22Rv1 (cell line): ENCODE results near the gene HOXA4.

Source experiments
- ZFX ChIP-seq: fragments of 450-650 bp; IDR thresholded peaks from 2 replicates; pipeline ENCODE4 v1.6.1; 2017; ENCODE audit warnings: antibody characterized with exemption, borderline replicate concordance
- TF ChIP-seq, protein P1 (sequence below): fragments of 450-650 bp; IDR thresholded peaks from 2 replicates; pipeline ENCODE4 v1.5.1; 2017; ENCODE audit warnings: mild to moderate bottlenecking

DNA sequence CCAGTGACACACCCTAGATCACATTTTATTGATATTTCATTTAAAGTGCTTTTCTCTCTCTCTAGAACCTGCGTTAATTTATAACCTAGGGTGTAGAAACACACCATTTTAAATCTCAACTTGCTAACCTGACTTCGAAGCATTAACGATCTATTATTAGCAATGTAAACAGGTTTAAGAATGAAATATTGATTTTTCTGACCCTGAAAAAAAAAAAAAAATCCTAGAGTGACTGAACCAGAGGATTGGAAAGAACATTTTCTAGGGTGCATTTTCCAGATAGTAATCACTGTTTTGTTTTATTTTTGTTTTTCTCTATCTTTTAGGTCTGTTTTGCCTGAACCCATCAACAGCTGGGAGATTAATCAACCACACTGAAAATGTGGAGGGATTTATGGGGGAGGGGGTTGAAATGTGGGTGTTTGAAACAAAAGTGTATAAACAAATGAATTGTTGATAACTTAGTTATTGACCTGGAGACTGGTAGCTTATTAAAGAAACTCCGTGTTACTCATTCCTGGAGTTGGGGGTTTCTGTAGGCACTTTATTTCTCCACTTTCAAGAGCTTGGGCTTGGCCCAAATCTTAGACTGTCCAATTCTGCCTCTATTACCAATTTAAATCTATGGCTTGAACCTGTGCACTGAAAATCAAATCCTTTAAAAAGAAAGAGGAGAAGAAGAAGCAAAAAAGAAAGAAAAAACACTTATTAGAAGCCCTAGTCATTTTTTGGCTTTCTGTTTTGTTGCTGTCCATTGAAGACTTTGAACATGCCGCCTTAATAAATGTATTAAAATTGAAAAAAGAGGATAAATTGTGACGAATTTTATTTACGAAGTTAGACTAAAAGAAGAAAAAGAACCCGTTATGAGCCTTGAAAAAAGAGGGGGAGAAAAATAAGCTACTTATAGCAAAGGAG, 30.8 kb downstream of the HOXA4 start:
- TF ChIP-seq, protein P1, sequence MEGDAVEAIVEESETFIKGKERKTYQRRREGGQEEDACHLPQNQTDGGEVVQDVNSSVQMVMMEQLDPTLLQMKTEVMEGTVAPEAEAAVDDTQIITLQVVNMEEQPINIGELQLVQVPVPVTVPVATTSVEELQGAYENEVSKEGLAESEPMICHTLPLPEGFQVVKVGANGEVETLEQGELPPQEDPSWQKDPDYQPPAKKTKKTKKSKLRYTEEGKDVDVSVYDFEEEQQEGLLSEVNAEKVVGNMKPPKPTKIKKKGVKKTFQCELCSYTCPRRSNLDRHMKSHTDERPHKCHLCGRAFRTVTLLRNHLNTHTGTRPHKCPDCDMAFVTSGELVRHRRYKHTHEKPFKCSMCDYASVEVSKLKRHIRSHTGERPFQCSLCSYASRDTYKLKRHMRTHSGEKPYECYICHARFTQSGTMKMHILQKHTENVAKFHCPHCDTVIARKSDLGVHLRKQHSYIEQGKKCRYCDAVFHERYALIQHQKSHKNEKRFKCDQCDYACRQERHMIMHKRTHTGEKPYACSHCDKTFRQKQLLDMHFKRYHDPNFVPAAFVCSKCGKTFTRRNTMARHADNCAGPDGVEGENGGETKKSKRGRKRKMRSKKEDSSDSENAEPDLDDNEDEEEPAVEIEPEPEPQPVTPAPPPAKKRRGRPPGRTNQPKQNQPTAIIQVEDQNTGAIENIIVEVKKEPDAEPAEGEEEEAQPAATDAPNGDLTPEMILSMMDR: no peak
- no peak for TF ChIP-seq ZFX
